ENCODE measurements around the gene RASGRF2.

RASGRF2 gene

GRCh38 chr5:81213070-81213469, 252.9 kb downstream of the RASGRF2 start:
- no peak for DNase-seq

- DNase-seq, result no peak
These were observed 254.7 kb downstream of the RASGRF2 start for GRCh38 chr5:81214848-81215247.

GRCh38 chr5:81216152-81216551, 256.0 kb downstream of the RASGRF2 start:
- no peak for DNase-seq

DNA sequence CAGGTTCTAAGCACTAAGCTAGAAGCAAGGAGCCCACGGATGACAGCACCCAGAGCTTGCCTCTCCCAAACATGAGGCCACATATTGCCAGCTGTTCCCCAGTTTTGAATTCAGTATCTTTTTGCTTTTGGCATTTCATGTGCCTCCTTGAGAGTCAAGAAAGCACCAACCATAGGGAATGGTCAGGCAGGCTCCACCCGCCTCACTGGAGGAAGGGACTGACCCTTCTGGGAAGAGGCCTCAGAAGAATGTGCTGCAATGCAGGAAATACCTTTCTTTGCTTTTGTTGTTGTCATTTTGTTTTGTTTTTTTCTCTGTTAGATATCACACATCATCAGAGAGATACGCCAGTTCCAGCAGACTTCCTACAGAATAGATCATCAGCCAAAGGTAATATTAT, 259.2 kb downstream of the RASGRF2 start:
- DNase-seq, result no peak

GRCh38 chr5:81222285-81222684, 262.1 kb downstream of the RASGRF2 start:
- no peak for DNase-seq

DNA sequence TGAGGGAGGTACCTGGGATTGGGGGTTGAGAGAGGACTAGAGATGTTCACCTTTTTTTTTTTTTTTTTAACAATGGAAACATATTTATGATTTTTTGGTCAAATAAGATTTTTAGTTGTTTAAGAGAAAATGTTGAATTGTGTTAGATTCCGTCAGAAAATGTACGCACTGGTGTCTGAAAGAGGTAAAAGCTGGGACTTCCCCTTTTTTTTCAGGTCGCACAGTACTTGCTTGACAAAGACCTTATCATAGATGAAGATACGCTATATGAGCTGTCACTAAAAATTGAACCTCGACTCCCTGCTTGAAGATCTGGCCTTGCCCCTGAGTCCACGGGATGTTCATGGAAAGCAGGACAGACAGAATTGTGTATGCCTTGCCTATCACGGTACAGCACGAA, 265.3 kb downstream of the RASGRF2 start:
- no peak for DNase-seq

DNA sequence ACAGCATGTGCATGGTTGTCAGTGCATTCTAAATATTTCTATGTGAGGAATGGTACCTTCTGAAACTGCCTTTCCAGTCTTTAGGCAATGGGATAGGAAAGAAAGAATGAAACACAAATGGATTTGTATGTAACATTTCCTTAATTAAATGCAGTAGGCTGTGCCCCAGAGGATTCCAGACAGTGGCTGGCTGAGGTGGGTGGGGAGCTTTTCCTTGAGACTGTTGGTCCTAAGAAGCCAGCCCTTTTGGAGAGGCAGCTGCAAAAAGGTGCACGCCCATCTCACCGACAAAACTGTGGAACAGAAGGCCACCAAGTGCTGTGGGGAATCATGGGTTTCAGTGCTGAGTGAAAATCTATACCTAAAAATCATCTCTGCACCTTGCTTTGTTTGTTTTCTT, 266.1 kb downstream of the RASGRF2 start:
- DNase-seq, result no peak

- DNase-seq, result no peak
These were observed 266.8 kb downstream of the RASGRF2 start for GRCh38 chr5:81226949-81227348.

DNA sequence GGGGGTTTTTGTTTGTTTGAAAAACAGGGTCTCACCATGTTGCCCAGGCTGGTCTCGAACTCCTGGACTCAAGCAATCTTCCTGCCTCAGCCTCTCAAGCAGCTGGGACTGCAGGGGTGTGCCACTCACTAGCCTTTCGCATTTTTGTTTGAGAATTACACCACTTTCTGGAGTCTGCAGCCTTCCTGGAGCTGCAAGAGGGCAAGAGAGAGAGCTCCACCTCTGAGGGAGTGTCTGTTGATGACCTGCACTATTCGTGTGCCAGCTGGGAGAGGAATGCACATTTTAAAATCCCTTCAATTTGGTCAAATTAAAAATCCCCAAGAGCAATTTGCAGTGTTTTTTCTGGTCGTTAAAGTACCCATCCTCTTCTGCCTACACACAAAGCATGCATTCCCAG, 267.9 kb downstream of the RASGRF2 start:
- DNase-seq, result no peak

GRCh38 chr5:81230416-81230815, 270.3 kb downstream of the RASGRF2 start:
- no peak for DNase-seq

DNA sequence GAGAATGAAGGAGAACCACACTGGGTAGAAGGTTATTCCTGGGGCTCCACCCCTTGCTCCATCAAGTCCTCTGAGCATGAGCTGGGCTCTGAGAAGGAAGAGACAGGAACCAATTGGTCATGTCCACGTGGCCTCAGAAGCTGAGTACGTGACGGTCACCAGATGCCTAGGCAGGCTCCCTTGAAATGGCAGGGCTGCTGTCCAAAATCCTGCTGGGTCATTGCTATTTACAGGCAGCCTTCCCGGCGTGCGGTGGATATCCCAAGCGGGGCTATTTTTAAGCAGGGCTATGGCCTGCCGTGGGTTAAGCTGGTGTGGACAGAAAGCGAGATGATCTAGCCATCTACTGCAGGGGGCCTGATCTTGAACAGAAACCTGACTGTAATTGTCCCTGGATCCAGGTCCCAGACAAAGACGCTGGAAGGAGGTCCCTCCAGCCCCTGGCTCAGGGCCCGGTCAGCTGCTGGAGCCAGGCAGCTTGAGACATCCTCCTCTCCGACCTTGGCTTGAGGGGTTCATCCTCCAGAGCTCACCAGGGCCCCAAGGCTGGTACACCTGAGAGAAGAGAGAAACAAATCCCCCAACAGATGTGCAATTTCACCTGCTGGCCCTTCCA, 272.4 kb downstream of the RASGRF2 start:
- no peak for DNase-seq

- DNase-seq, result no peak
These were observed 273.0 kb downstream of the RASGRF2 start, which contains the start of gene CKMT2 for GRCh38 chr5:81233080-81233634. Gene CKMT2, plus strand, starts transcription at chr5:81233322. Its CDS starts 17,811 bp downstream, at chr5:81251133.

- no peak for DNase-seq
These were observed 274.1 kb downstream of the RASGRF2 start for GRCh38 chr5:81234299-81234698.

- no peak for DNase-seq
These were observed 274.6 kb downstream of the RASGRF2 start for GRCh38 chr5:81234801-81235200.

- DNase-seq, result no peak
These were observed 275.3 kb downstream of the RASGRF2 start for GRCh38 chr5:81235287-81236072.

DNA sequence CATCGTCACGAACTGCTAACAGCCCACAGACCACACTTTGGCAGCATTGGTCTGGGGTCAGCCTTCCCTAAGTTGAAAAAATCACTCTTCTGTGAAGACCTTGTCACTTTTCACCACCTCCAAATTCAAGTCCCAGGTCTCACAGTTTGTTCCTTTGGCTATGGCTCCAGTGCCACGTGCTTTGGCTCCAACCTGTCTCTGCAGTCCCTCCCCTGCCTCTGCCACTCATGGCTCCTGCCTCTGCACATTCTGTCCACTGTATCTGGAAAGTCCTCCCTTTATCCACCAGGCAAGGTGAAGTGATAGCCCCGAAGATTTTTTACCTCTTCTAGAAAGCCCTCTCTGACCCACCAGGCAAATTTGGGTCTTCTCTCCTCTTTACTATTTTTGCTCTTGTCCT, 278.3 kb downstream of the RASGRF2 start:
- DNase-seq, result no peak

GRCh38 chr5:81239613-81240012, 279.4 kb downstream of the RASGRF2 start:
- DNase-seq, result no peak

DNA sequence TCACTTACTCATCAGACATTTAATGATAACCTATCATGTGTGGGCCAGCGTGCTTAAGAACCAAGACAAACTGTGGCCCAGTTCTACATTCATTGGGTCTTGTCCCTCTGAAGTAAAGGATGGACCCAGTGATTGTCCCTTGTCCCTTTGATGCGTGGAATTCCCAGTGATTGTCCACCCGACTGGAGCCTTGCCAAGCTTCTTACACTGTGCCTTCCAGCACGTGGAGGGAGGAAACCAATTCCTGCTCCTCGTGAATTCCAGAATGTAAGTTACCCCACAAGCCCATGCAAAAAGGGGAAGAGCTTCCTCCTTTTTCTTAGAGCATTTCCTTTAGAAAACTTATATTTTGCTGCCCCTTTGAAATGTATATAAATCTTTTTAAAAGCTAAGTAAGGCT, 280.8 kb downstream of the RASGRF2 start:
- no peak for DNase-seq

DNA sequence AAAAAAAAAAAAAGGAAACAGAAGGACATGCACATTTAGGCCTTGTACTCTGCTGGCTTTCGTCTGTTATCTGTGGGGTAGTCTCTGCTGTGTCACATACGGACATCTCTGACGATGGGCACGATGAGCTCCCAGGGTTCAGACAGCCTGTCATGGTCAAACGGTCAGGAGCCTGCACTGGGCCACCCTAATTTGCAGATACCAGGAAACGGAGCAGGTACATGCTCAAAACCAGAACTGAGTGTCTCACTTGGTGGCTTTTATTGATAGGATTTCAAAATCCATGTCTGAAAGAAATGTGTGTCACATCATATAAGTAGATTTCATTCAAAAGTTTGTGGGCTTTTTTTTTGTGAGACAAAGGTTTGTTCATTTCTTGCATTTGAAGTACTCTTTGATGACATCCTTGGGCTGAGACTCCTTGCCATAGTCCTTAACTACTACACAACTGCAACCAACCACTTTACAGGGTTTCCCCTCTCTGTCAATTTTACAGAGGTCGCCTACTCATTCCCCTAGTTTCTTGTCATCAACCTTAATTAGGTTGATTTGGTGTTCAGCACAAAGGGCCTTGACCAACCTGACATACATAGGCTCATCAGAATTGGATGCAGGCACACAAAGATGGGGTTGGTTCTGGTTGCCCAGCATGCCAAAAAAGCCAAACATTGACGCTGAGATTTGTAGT, 281.9 kb downstream of the RASGRF2 start:
- DNase-seq, result no peak

- no peak for DNase-seq
These were observed 282.8 kb downstream of the RASGRF2 start for GRCh38 chr5:81242906-81243436.

DNA sequence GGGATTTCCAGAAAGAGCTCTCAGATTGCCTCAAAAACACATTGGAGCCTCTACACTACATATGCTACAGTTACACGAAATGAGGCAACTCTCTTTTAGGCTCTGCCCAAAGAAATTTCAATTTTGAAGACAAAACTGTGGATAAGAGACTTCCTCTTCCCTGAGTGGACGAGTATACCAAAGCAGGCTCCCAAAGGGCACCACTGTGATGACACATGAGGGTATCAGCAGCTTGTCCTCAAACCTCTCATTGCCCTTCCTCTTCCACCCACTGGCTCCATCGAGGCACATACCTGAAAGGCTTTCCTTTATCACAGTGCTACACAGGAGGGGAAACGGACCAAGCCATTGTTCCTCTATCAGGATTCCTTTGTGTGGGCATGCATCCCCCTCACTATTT, 284.3 kb downstream of the RASGRF2 start:
- no peak for DNase-seq

DNA sequence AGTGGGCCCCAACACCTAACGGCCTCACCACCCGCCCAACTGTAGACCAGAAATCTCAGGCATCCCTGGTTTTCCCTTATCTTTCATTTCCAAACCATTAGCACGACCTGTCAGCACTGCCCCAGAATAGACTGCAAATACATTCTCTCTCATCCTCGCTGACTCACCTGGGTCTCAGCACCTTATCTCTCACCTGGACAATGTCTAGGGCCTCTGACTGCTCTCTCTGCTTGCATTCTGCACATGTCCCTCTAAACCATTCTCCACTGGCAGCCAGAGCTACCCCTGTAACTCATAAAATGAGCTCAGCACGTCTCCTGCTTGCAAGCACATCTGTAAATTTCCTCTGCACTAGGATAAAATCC, 285.7 kb downstream of the RASGRF2 start:
- DNase-seq, result no peak

- DNase-seq, result no peak
These were observed 286.5 kb downstream of the RASGRF2 start for GRCh38 chr5:81246697-81247096.
